AG08395 (cell line): ENCODE data around the gene AGBL4.

Experiments
- DNase-seq: peaks from one replicate; pipeline ENCODE4 v3.0.0; 2012; ENCODE audit warnings: mixed read lengths, low spot score

The AGBL4 gene

GRCh38 chr1:48679859-48680258 is 1343.9 kb downstream of the AGBL4 start:
- DNase-seq: no peak

GRCh38 chr1:48678710-48679505 is 1344.8 kb downstream of the AGBL4 start:
- DNase-seq: no peak

DNA sequence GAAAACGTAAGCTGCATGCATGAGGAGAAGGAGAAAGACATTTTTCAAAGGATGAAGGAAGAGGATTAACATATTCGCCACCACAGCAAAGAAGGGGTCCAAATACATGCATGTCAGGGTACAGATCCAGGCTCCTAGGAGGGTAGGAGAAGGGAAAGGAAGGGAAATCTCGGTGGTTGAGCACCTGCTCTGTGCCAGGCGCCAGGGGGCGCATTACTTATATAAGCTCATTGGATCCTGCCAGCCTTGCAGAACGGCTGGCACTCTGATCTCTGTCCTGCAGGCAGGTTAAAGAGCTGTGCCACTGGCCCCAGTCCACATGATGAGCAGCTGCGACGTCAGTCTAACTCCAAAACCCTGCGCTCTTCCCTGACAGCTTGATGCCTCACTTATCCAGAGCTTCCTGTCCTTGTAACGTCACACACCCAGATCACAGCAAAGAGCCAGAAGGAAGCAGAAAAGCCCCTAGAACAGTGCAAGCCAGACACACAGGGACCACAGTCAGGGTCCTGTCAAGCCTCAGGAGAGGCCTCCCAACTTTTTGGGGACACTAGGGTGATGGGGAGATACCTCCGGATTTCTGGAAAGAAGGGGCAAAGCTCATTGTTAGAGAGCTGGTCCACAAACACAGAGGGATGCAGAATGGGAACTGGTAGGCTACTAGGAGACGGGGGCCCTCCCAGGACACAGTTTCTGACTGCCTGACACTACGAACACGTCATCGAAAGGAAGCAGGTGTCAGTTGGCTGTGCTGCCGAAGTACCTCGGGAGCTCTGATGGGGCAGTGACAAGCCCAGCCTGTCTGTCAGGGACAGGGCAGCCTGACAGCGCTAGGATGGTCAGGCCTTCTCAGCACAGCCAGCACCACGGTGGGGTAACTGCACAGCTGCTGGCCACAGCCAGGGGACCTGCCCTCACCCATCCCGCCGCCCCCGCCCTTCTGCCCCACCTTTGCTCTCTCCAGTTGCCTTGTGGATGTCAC is 1346.2 kb downstream of the AGBL4 start:
- DNase-seq: peak; percentile 48

- no peak for DNase-seq
Observed at GRCh38 chr1:48676822-48677221, 1346.9 kb downstream of the AGBL4 start.

DNA sequence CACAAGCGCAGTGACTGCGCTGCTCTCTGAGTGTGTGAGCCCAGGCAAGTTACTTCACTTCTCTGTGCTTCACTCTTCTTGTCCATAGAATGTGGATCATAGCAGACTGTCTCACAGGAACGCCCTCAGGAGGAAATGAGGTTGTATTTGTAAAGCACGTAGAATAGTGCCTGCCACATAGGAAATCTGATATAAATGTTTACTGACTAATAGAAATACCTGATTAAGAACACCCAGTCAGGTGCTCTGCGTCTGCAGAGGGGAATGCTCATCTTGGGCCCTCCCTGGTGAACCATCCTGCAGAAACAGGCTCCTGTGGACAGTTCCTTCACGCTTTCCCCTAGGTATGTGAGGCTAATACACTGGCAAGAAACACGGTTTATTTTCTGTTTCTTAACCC is 1347.4 kb downstream of the AGBL4 start:
- no peak for DNase-seq

GRCh38 chr1:48675251-48675650 is 1348.5 kb downstream of the AGBL4 start:
- DNase-seq: no peak

DNA sequence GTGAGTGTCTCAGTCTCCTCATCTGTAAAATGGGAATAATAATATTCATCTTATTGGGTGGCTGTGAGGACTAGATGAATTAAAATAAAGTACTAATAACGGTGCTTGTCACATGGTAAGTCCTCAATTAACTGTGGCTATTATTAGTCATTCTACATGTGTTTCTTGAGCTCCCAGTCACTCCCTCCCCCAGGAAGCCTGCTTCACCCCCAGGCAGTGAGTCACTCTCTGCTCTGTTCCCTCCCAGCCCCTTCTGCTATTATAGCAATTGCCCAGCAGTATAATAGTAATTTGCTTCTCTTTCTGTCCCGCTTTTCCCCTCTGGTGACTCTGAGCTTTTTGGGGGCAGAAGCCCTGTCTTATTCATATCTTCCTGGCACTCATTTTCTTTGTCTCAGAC is 1349.1 kb downstream of the AGBL4 start:
- peak; percentile 67 for DNase-seq

GRCh38 chr1:48673332-48674105 is 1350.2 kb downstream of the AGBL4 start:
- DNase-seq: no peak

GRCh38 chr1:48671578-48671977 is 1352.2 kb downstream of the AGBL4 start:
- no peak for DNase-seq

DNA sequence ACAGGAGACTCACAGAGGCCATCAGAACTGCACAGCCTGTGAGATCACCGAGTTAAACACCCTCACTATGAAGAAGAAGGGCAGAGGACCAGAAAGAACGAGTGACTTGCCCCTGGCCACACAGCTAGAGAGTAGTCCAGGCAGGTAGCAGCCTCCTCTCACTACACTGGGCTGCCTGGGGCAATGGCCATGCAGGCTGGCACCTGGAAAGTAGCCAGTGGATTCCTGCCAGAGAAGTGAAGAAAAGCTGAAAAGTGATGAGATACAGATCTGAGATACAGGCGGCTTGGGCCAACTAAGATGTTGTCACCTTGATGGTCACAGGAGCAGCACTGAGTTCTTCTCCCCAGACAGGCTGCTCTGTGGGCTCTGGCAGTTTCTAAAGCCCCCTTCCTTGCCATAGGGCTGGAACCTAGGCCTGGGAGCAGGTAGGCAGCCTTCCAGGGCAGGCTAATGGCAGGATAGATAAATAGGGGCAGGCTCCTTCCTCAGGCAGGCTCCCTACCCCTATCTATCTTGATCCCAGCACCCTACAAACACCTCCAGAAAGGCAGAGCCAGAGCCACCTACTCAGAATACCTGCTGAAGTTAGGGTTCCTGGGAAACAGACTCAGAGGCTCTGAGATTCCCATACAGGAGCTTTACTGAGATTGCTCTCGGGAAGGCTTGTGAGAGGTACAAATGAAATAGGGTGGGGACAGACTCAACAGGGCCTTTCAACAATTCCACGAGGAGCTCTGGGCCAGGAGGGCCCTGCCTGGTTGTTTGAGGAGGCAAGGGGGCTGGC is 1353.3 kb downstream of the AGBL4 start:
- no peak for DNase-seq

DNA sequence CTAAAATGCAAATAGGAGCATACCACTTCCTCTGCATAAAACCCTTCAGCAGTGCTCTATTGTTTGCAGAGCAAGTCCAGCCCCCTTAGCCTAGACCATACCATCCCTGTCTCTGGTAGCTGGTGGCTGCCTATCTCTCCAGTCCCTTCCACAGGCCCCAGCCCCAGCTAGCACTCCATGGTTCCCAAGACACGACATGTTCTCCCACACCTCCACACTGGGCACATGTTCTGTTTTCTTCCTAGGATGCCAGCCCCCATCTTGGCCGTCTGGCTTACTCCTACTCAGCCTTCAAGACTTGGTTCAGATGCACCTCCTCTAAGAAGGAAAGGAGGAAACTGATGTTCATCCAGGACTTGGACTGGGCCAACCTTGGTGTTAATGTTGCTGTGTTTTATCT is 1355.4 kb downstream of the AGBL4 start:
- no peak for DNase-seq

GRCh38 chr1:48667782-48668181 is 1356.0 kb downstream of the AGBL4 start:
- DNase-seq: no peak

DNA sequence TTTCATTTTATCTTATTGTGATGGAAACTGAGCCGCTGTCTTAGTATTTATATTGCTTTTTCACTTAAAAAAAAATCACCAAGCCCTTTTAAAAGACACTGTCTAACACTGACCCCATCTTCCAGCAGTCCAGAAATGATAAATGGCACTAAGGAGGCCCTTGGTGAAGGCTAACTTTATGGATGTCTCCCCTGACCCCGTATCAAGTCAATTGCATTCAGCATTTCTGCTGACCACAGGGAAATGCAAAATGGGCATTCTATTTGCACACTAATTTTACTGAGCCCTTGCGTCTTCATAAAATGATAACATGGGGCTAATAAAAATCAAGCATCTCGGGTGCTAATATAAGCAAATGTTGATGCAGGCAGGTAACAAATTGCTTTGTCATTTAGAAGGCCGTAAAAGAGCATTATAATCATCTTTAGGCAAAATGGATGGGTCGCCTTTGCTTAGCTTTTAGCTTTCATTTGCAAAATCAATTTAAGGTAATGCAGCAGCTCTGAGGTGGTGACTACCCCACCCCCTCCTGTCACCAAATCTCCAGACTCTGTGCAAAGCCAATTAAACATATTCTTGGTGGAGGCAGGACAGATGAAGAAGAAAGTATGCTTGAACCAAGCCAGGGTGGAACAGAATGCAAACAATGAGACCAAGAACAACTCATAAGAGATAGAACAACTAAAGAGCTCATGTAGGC is 1357.9 kb downstream of the AGBL4 start:
- no peak for DNase-seq

- DNase-seq: no peak
Observed at GRCh38 chr1:48661726-48662463, 1361.9 kb downstream of the AGBL4 start.

- DNase-seq: no peak
Observed at GRCh38 chr1:48659801-48660200, 1364.0 kb downstream of the AGBL4 start.

DNA sequence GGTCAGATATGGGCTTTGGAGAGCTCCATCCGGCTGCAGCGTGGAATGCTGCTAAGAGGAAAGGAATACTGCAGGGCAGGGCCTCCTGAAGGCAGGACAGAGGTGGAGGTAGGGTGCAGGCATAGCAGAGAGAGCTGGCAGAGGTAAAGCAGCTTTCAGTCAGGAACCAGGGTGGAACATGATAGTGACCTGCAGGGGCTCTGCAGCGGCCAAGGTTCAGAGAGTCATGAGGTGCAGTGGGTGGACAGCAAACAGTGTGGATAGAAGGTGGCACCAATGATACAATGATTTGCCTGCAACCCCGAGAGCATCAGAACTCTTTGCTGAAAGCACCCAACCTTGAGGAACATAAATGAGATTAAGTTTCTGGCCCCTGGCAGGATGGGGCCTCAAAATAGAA is 1366.3 kb downstream of the AGBL4 start:
- no peak for DNase-seq

- DNase-seq: no peak
Observed at GRCh38 chr1:48654606-48655210, 1369.0 kb downstream of the AGBL4 start.

DNA sequence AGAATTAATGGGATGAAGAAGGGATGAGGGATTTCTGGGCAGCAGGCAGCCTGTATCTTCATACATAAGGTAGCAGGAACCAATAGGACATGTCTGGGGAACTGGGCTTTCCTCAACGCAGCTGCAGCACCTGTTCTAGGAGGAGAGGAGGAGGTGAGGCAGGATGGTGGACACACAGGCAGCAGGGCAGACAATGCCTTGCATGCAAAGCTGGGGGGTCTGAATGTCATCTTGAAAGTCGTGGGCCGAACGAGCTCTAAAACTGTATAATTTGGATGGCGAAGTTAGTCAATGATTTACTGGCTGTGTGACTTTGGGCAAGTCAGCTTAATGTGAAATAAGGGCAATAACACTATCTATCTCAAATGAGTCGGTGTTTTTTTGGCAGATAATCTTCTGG is 1371.4 kb downstream of the AGBL4 start:
- no peak for DNase-seq

DNA sequence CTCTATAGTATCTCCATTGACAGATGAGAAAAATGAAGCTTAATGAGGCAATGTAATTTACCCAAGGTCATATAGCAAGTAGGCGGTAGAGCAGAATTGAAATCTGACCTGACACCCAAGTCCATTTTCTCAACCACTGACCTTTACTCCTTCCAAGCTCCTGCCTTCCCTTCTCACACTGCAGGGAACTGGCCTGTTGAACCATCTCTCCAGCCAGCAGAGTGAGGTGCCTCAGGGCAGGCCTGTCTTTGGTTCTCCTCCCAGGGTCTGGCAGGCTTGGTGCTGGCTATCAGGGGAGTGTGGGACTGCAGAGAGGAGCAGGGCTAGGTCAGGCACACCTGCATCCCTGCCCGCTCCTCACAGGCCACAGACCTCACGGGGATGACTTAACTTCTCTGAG is 1373.9 kb downstream of the AGBL4 start:
- no peak for DNase-seq

GRCh38 chr1:48645883-48646282 is 1377.9 kb downstream of the AGBL4 start:
- DNase-seq: no peak
